Hepatocyte (in vitro differentiated cells): ENCODE data around the gene C6orf47. TPM values are rescaled to one million over a fixed set of nuclear protein-coding genes. Genes with fewer than 3 reads are reported as not detected.

Source experiments
- DNase-seq: peaks from one replicate; pipeline ENCODE4 v3.0.0-alpha.2; 2016; ENCODE audit warnings: low spot score
- H2AFZ ChIP-seq: fragments of 200-600 bp; sonication (generic); 2 replicates; pipeline ENCODE4 v1.6.0; 2016; ENCODE audit warnings: antibody characterized with exemption, mild to moderate bottlenecking
- H3K27ac ChIP-seq: fragments of 200-600 bp; sonication (generic); 2 replicates; pipeline ENCODE4 v1.5.1; 2016; ENCODE audit warnings: mild to moderate bottlenecking
- H3K27me3 ChIP-seq: fragments of 200-600 bp; sonication (generic); 2 replicates; pipeline ENCODE4 v1.6.1; 2016
- H3K36me3 ChIP-seq: fragments of 200-600 bp; sonication (generic); replicated peaks from 2 replicates; pipeline ENCODE4 v1.5.1; 2016; ENCODE audit warnings: low read depth; ENCODE audit not compliant: insufficient read depth
- H3K4me1 ChIP-seq: fragments of 200-600 bp; sonication (generic); 2 replicates; pipeline ENCODE4 v1.5.1; 2016; ENCODE audit warnings: mild to moderate bottlenecking, moderate library complexity; ENCODE audit not compliant: insufficient read depth
- H3K4me2 ChIP-seq: fragments of 200-600 bp; sonication (generic); 2 replicates; pipeline ENCODE4 v1.6.0; 2016
- H3K4me3 ChIP-seq: fragments of 200-600 bp; sonication (generic); 2 replicates; pipeline ENCODE4 v1.5.1; 2016; ENCODE audit warnings: mild to moderate bottlenecking
- H3K79me2 ChIP-seq: fragments of 200-600 bp; sonication (generic); 2 replicates; pipeline ENCODE4 v1.6.0; 2017; ENCODE audit warnings: mild to moderate bottlenecking
- H3K9me2 ChIP-seq: fragments of 200-600 bp; sonication (generic); replicated peaks from 2 replicates; pipeline ENCODE4 v1.6.0; 2017; ENCODE audit warnings: mild to moderate bottlenecking; ENCODE audit not compliant: insufficient read depth
- H3K9me3 ChIP-seq: fragments of 200-600 bp; sonication (generic); 2 replicates; pipeline ENCODE4 v1.5.1; 2016; ENCODE audit warnings: low read depth, mild to moderate bottlenecking
- H4K20me1 ChIP-seq: fragments of 200-600 bp; sonication (generic); 2 replicates; pipeline ENCODE4 v1.6.0; 2016; ENCODE audit warnings: mild to moderate bottlenecking; ENCODE audit not compliant: insufficient read depth, poor library complexity, severe bottlenecking
- EZH2 ChIP-seq: fragments of 200-600 bp; sonication (generic); IDR thresholded peaks from 2 replicates; pipeline ENCODE4 v1.6.1; 2016; ENCODE audit warnings: antibody characterized with exemption, mild to moderate bottlenecking, borderline replicate concordance
- EZH2phosphoT487 ChIP-seq: fragments of 200-600 bp; sonication (generic); IDR thresholded peaks from one replicate; pipeline ENCODE4 v1.6.1; 2018; ENCODE audit warnings: antibody characterized with exemption, mild to moderate bottlenecking, low read depth, moderate library complexity; ENCODE audit not compliant: unreplicated experiment, severe bottlenecking
- WGBS: methylation state at CpG from one replicate; pipeline ENCODE4 v1.1.6; 2016; ENCODE audit warnings: low lambda C conversion rate; ENCODE audit errors: missing lambda C conversion rate; 5-methylcytosine and 5-hydroxymethylcytosine counted together
- polyA plus RNA-seq: library from polyadenylated mRNA; unstranded; fragments of >200 nt; fragmentation: Nextera tagmentation; extraction: Ambion mirVana; gene quantifications from 2 replicates; pipeline ENCODE4 v1.2.1, GENCODE V29; 2016
- total RNA-seq: library from RNA; depleted of rRNA; stranded (reverse); fragments of >200 nt; gene quantifications from 2 replicates; pipeline ENCODE4 v1.2.3, GENCODE V29; 2014
- TF ChIP-seq, protein P1 (sequence below): fragments of 200-600 bp; sonication (generic); IDR thresholded peaks from 2 replicates; pipeline ENCODE4 v1.5.1; 2016; ENCODE audit warnings: antibody characterized with exemption, mild to moderate bottlenecking; ENCODE audit not compliant: poor library complexity

Gene C6orf47
- total and polyA plus RNA-seq, 2 experiments from 2014 or later = 23.3 to 25.4 TPM

DNA sequence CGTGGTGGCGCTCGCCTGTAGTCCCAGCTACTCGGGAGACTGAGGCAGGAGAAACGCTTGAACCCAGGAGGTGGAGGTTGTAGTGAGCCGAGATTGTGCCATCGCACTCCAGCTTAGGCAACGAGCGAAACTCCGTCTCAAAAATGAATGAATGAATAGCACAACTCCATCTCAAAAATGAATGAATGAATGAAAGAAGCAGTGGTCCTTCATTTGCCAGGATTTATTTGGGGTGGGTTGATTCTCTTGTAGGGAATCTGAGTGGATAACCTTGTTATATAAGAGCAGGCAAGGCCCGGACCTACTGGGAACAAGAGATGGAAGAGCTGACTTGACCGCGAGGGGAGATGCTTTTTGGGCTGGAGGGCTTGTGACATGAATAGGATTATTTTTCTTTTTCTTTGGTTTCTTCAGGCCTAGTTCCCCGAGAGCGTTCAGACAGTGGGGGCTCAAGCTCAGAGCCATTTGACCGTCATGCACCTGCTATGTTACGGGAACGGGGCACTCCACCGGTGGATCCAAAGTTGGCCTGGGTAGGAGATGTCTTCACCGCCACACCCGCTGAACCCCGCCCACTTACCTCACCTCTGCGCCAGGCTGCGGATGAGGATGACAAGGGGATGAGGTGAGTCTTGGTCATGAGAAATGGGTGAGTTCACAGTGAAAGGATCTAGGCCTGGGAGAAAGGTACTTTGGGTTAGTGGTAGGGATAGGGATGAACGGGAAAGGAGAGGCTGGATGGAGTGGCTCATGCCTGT, 30.2 kb downstream of the C6orf47 start:
- Histone ChIP-seq H2AFZ (no peak overlapping the region), H3K4me3 (no peak overlapping the region), H3K9me2 (no peaks in the 10 kb centered on the region), H3K36me3 (no peaks in the 10 kb centered on the region), H3K27me3 (no peaks in the 10 kb centered on the region), H3K27ac (no peak overlapping the region), H4K20me1 (peaks cover 9% of the 10 kb centered on the region), H3K4me2 (no peak overlapping the region), H3K9me3 (no peaks in the 10 kb centered on the region), H3K79me2 (peaks cover 22% of the 10 kb centered on the region), H3K4me1 (no peaks in the 10 kb centered on the region)
- no peak for TF ChIP-seq EZH2phosphoT487
- no peak for TF ChIP-seq EZH2
- TF ChIP-seq, protein P1, sequence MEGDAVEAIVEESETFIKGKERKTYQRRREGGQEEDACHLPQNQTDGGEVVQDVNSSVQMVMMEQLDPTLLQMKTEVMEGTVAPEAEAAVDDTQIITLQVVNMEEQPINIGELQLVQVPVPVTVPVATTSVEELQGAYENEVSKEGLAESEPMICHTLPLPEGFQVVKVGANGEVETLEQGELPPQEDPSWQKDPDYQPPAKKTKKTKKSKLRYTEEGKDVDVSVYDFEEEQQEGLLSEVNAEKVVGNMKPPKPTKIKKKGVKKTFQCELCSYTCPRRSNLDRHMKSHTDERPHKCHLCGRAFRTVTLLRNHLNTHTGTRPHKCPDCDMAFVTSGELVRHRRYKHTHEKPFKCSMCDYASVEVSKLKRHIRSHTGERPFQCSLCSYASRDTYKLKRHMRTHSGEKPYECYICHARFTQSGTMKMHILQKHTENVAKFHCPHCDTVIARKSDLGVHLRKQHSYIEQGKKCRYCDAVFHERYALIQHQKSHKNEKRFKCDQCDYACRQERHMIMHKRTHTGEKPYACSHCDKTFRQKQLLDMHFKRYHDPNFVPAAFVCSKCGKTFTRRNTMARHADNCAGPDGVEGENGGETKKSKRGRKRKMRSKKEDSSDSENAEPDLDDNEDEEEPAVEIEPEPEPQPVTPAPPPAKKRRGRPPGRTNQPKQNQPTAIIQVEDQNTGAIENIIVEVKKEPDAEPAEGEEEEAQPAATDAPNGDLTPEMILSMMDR = no peak
- WGBS = 96% methylated on average over 25 of the region's 25 CpGs
- no peak for DNase-seq

DNA sequence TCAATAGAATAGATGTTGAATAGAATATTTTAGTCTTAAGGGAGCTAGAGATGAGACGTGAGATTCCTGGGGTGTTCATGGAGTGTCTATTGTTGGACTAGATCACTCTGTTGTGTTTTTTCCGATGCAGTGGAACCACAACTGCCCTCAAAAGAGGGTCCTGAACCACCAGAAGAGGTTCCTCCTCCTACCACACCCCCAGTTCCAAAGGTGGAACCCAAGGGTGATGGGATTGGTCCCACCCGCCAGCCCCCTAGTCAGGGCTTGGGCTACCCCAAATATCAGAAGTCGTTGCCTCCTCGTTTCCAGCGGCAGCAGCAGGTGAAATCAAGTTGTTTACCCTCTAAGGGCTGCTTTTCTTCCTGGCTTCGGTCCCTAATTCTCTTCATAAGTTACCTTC, 31.6 kb downstream of the C6orf47 start:
- Histone ChIP-seq H3K27ac (no peak overlapping the region), H3K36me3 (no peaks in the 10 kb centered on the region), H4K20me1 (peaks cover 13% of the 10 kb centered on the region), H3K4me3 (no peak overlapping the region), H2AFZ (no peak overlapping the region), H3K27me3 (no peaks in the 10 kb centered on the region), H3K4me2 (no peak overlapping the region), H3K79me2 (peaks cover 32% of the 10 kb centered on the region), H3K4me1 (no peaks in the 10 kb centered on the region), H3K9me3 (no peaks in the 10 kb centered on the region), H3K9me2 (no peaks in the 10 kb centered on the region)
- DNase-seq = no peak
- WGBS = 97% methylated on average over 7 of the region's 7 CpGs
- no peak for TF ChIP-seq EZH2
- TF ChIP-seq, protein P1 = no peak
- TF ChIP-seq EZH2phosphoT487 = no peak

DNA sequence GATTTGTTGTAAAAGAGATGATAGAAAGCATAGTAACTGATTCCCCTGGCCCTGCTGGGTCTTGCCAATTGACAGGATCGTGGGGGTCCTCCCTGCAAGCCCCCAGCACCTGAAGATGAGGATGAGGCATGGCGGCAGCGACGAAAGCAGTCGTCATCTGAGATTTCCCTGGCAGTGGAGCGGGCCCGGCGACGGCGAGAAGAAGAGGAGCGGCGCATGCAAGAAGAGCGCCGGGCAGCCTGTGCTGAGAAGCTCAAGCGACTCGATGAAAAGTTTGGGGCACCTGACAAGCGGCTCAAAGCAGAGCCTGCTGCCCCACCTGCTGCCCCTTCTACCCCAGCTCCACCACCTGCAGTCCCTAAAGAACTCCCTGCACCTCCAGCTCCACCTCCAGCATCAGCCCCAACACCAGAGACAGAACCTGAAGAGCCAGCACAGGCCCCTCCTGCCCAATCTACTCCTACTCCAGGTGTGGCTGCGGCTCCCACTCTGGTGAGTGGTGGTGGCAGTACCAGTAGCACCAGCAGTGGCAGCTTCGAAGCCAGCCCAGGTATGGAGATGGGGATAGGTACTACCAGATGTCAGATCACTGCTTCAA, 32.8 kb downstream of the C6orf47 start:
- no peaks in the 10 kb centered on the region for H3K9me3 ChIP-seq
- peaks cover 42% of the 10 kb centered on the region for H3K79me2 ChIP-seq
- H2AFZ ChIP-seq = no peak overlapping the region
- 99% methylated on average over 18 of the region's 19 CpGs for WGBS
- no peaks in the 10 kb centered on the region for H3K9me2 ChIP-seq
- H3K36me3 ChIP-seq = no peaks in the 10 kb centered on the region
- H3K4me1 ChIP-seq = peaks cover under 1% of the 10 kb centered on the region
- H3K27ac ChIP-seq = no peak overlapping the region
- peaks cover 18% of the 10 kb centered on the region for H4K20me1 ChIP-seq
- H3K4me2 ChIP-seq = no peak overlapping the region
- TF ChIP-seq, protein P1 = no peak
- TF ChIP-seq EZH2 = no peak
- no peak for TF ChIP-seq EZH2phosphoT487
- no peak overlapping the region for H3K4me3 ChIP-seq
- H3K27me3 ChIP-seq = no peaks in the 10 kb centered on the region
- DNase-seq = no peak
